MM.1S (cell line): ENCODE results near the gene CCDC40.

Source experiments
- EZH2phosphoT487 ChIP-seq: fragments of 300-600 bp; sonication (generic); IDR thresholded peaks from 2 replicates; pipeline ENCODE4 v1.6.1; 2018; ENCODE audit warnings: antibody characterized with exemption, low read length
- TF ChIP-seq, protein P1 (sequence below): fragments of 300-600 bp; sonication (generic); IDR thresholded peaks from 2 replicates; pipeline ENCODE4 v1.5.1; 2016; ENCODE audit warnings: antibody characterized with exemption, low read length, mixed read lengths

- TF ChIP-seq, protein P1, sequence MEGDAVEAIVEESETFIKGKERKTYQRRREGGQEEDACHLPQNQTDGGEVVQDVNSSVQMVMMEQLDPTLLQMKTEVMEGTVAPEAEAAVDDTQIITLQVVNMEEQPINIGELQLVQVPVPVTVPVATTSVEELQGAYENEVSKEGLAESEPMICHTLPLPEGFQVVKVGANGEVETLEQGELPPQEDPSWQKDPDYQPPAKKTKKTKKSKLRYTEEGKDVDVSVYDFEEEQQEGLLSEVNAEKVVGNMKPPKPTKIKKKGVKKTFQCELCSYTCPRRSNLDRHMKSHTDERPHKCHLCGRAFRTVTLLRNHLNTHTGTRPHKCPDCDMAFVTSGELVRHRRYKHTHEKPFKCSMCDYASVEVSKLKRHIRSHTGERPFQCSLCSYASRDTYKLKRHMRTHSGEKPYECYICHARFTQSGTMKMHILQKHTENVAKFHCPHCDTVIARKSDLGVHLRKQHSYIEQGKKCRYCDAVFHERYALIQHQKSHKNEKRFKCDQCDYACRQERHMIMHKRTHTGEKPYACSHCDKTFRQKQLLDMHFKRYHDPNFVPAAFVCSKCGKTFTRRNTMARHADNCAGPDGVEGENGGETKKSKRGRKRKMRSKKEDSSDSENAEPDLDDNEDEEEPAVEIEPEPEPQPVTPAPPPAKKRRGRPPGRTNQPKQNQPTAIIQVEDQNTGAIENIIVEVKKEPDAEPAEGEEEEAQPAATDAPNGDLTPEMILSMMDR, result no peak
- TF ChIP-seq EZH2phosphoT487, result no peak
These were observed 29.2 kb downstream of the CCDC40 start for GRCh38 chr17:80065478-80066170.
